LNCaP clone FGC (cell line): ENCODE results near the gene GPR152.

Experiments used
- DNase-seq: peaks from one replicate; pipeline ENCODE4 v3.0.0-alpha.2; 2011; ENCODE audit warnings: low read depth
- H3K4me3 ChIP-seq: 2 replicates; pipeline ENCODE4 v1.5.1; 2011; ENCODE audit warnings: mild to moderate bottlenecking, low read depth, low read length, control low read depth
- CTCF ChIP-seq: IDR thresholded peaks from 2 replicates; pipeline ENCODE4 v1.5.1; 2012; ENCODE audit warnings: mild to moderate bottlenecking; ENCODE audit not compliant: control insufficient read depth, insufficient read depth; ENCODE audit errors: extremely low read depth

The GPR152 gene

GRCh38 chr11:67468456-67468758 lies 15.9 kb upstream of the GPR152 start:
- DNase-seq, result no peak
- TF ChIP-seq CTCF, result no peak
- H3K4me3 ChIP-seq, result peak overlapping the region; percentile 76

GRCh38 chr11:67468056-67468455 lies 15.5 kb upstream of the GPR152 start:
- no peak for TF ChIP-seq CTCF
- DNase-seq, result peak; percentile 89

GRCh38 chr11:67466962-67467771 lies 14.6 kb upstream of the GPR152 start:
- H3K4me3 ChIP-seq, result peak overlapping the region; percentile 76
- TF ChIP-seq CTCF, result no peak
- DNase-seq, result no peak

More at GRCh38 chr11:67468056-67468455, 15.5 kb upstream of the GPR152 start:
- H3K4me3 ChIP-seq, result peak overlapping the region; percentile 76

GRCh38 chr11:67466367-67466766 lies 13.8 kb upstream of the GPR152 start:
- no peak for TF ChIP-seq CTCF
- DNase-seq, result no peak
- no peak overlapping the region for H3K4me3 ChIP-seq

GRCh38 chr11:67465530-67465929 lies 13.0 kb upstream of the GPR152 start:
- peak; percentile 72 for DNase-seq
- H3K4me3 ChIP-seq, result peak overlapping the region; percentile 68

- H3K4me3 ChIP-seq, result peak overlapping the region; percentile 68
- DNase-seq, result no peak
- no peak for TF ChIP-seq CTCF
These were observed 12.6 kb upstream of the GPR152 start for GRCh38 chr11:67465189-67465510.

- H3K4me3 ChIP-seq, result peak overlapping the region; percentile 68
- peak; percentile 78 for DNase-seq
- no peak for TF ChIP-seq CTCF
These were observed 12.1 kb upstream of the GPR152 start for GRCh38 chr11:67464411-67465188.
